T47D (cell line): Measurements from ENCODE around the gene SZT2.
A peak's percentile ranks its signal among the peaks of the same experiment; 100 is the strongest.
"Not testable (repeated sequence)": the region's sequence is repeated elsewhere in the genome, so short reads cannot be mapped to it uniquely, and the experiment has no call there.

Experiments
- DNase-seq, 2 experiments: peaks; one replicate each; pipeline versions ENCODE4 v3.0.0 to v3.0.0-alpha.2; 2011 to 2012; ENCODE audit warnings: low read depth in 1 of 2, low spot score in 1 of 2
- JUND ChIP-seq: IDR thresholded peaks from 2 replicates; pipeline ENCODE4 v1.6.1; 2012; ENCODE audit warnings: low read depth
- in situ Hi-C: cut with HindIII; loops from 2 replicates; pipeline ENCODE4 v1.10.0; 2016; ENCODE audit warnings: low sequenced_read_pairs, low pct_unique_long_range_greater_than_20kb

SZT2 gene

GRCh38 chr1:43382027-43382779 lies 7.5 kb upstream of the SZT2 start:
- no peak for TF ChIP-seq JUND
- in situ Hi-C loops, result no loop called here
- no peak for DNase-seq

GRCh38 chr1:43383449-43383848 lies 6.2 kb upstream of the SZT2 start:
- in situ Hi-C loops, result no loop called here
- peak in 1 of 2 experiments; percentile 43 for DNase-seq
- no peak for TF ChIP-seq JUND

DNA sequence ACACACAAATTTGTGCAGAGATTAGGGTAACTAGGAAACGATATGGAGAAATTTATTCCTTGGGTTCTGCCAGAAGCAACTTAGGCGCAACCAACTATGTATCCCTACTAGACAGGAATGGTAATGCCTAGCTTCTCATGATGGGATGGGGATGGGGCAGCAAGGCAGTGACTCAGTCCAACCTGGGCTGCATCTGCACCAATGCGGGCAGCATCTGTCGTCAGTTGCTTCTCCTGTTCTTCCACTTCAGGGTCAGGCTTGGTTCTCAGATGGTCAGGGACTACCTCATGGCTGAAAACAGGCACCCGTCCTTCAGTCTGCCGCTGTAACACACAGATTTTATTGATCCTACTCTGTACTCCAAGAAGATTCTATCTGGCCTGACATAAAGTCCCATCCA lies 3.0 kb upstream of the SZT2 start:
- no peak for TF ChIP-seq JUND
- in situ Hi-C loops, result no loop called here
- DNase-seq, result no peak

DNA sequence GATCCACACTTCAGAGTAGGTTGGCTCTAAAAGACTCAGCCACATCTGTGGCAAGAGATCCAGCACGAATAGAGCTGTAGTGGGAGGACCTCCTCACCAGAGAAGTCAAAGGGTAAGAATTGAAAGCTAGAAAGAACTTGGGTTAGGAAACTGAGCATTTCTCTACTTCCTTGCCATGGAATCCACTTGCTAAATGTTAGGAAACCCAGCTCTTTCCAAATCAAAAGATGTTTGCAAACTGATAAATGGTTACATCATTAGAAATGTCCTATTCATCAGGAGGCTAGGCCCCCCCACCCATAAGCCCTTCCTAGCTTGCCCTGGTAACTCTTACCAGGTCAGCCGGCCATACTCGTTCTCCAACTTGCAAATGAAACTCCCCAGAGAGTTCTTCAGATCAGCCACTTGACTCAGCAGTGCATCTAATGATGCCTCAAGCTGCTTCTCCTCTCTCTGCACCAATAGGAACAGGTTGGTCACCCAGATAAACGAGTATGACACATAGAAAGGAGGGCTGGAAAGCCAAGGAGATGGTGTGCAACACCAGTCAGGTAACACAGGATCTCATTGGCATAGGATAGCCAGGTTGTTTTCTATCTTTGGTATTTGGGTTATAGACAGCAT lies 1.6 kb upstream of the SZT2 start:
- in situ Hi-C loops, result no loop called here
- no peak for DNase-seq
- no peak for TF ChIP-seq JUND

- in situ Hi-C loops, result no loop called here
- TF ChIP-seq JUND, result no peak
- no peak for DNase-seq
Observed at GRCh38 chr1:43388613-43389012, 1.1 kb upstream of the SZT2 start.

- TF ChIP-seq JUND, result no peak
- in situ Hi-C loops, result no loop called here
- DNase-seq, result no peak
Observed at GRCh38 chr1:43392702-43393101, 3.0 kb downstream of the SZT2 start.

DNA sequence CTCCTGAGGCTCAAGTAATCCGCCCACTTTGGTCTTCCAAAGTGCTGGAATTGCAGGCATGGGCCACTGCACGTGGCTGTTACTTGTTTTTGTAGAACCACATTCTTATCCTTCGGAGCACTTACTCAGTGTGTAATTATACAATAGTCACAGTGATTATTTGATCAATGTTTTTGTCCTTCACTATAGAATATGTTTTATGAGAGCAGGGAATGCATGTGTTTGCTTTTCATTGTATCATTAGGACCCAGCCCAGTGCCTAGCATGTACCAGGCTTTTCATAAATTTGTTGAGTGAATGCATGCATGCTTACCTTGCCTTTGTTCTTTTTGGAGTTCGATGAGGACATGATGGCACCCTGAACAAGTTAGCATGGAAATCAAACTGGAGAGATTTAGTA lies 5.8 kb downstream of the SZT2 start:
- in situ Hi-C loops, result no loop called here
- no peak for DNase-seq
- TF ChIP-seq JUND, result no peak

DNA sequence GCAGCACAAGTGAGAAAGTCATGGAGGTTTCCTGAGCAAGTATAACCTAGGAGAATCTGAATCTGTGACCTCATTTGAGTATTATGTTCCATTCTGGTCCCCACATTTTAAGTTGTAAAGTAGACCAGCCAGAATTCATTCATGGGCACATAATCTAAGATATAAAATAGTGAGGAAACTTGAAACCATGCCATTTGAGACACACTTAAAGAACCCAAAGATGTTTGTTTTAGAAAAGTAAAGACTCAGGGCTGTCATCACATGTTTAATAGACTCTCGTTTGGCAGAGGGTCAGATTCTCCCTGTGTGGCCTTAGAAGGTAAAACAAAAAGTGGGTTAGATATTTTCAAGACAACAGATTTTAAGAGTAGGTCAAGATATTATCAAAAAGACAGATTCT lies 6.4 kb downstream of the SZT2 start:
- no peak for TF ChIP-seq JUND
- in situ Hi-C loops, result no loop called here
- no peak for DNase-seq

DNA sequence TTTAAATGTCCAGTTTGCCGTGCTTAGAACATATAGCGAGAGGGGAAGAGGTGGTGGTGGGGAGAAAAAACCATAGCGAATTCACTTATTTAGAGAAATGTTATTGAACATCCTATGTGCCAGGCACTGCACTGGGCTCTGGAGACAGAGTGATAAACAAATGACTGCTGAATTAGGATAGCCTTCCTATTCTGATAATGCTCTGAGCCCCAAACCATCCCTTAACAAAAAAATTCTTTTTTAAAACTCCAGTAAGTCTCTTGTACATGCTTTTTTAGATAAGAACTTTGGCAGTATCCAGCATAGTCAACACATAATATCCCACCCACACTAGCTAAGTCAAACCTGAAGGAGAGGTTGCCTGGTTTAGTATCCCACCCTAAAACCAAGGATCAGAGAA lies 8.5 kb downstream of the SZT2 start:
- in situ Hi-C loops, result no loop called here
- TF ChIP-seq JUND, result no peak
- no peak for DNase-seq

DNA sequence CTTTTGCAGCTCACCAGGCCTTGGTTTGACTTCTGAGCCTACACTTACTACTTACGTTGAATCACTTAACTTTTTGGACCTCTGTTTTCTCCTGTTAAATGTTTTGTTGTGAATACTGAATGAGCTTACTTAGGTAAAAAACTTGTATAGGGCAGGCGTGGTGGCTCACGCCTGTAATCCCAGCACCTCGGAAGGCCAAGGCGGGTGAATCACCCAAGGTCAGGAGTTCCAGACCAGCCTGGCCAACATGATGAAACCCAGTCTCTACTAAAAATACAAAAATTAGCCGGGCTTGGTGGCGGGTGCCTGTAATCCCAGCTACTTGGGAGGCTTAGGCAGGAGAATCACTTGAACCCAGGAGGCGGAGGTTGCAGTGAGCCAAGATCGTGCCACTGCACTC lies 10.7 kb downstream of the SZT2 start:
- in situ Hi-C loops, DNase-seq: not testable (repeated sequence)

GRCh38 chr1:43402089-43402865 lies 12.6 kb downstream of the SZT2 start:
- no peak for DNase-seq
- no peak for TF ChIP-seq JUND
- in situ Hi-C loops, result no loop called here

DNA sequence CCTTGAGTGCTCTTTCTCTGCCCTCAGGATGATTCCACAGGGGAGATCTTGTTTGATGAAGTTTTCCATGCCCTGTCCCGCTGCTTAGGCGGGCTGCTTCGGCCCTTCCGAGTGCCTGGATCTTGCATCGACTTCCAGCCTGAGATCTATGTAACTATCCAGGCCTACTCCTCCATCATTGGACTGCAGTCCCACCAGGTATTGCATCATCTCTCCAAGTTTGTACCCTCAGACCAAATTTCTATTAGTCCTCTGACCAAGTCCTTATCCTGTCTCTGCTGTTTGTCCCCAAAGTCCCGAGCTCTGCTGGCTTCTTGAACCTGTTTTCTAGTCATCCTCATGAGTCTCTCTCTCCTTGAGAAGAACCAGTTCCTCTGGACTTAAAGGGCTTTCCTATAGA lies 14.7 kb downstream of the SZT2 start:
- in situ Hi-C loops, result no loop called here
- TF ChIP-seq JUND, result no peak
- DNase-seq, result no peak

- no peak for TF ChIP-seq JUND
- no peak for DNase-seq
- in situ Hi-C loops, result no loop called here
Observed at GRCh38 chr1:43405219-43405875, 15.6 kb downstream of the SZT2 start.
